ENCODE data around the gene ELFN2. TPM values are rescaled to one million over a fixed set of nuclear protein-coding genes. Genes with fewer than 3 reads are reported as not detected.

Gene ELFN2
- total and polyA plus RNA-seq, 2 donors (not counting 3 experiments of a cell fraction or from before 2014, with no cell fraction given), result 0.41 to 1.3 TPM

DNA sequence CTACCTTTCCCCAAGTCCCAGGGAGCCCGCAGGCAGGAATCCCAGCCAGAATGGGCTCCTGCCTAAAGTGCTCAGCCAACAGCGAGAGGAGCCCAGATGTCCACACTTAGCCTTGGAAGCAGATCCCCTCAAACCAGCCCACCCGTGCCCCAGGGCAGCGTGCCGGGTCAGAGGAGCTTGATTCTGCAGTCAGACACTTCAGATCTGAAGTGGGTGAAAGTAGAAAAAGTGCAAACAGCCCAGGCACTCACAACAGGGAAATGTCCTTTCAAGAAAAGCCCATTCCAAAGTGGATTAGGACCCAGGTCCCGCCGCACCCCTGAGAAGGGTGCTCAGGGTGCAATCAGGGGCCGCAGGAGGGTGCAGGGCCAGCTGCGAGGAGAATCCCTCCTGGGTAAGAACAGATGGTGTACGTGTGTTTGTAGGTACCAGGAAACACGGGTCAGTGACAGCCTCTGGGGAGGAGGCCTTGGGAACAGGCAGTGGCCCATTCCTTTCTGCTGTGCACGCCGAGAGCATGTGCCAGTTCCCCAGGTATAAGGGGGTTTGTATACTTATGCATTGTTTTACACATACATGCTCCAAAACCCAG lies 17.7 kb downstream of the ELFN2 start:
- FAIRE-seq (no peak), DNase-seq (ENCODE audit: low read depth, low spot score) (no peak)
- TF ChIP-seq JUN (IDR thresholded peaks at IDR 0.05; ENCODE audit: borderline replicate concordance, insufficient read depth, insufficient read length, low read depth), result no peak
- TF ChIP-seq POLR2A (IDR thresholded peaks at IDR 0.05; ENCODE audit: low read depth, low read length), result no peak
- TF ChIP-seq GATA2 (IDR thresholded peaks at IDR 0.05; ENCODE audit: insufficient read depth, insufficient read length, low read depth, low read length), result no peak
- TF ChIP-seq CTCF (IDR thresholded peaks at IDR 0.05; ENCODE audit: extremely low read depth in 1 of 2, insufficient read depth in 1 of 2, low read depth in 1 of 2, low read length in 2 of 2), result no peak
- TF ChIP-seq EZH2 (IDR thresholded peaks at IDR 0.05; ENCODE audit: borderline replicate concordance, low read depth, low read length, severe bottlenecking), result no peak
- no peak for TF ChIP-seq FOS (IDR thresholded peaks at IDR 0.05; ENCODE audit: borderline replicate concordance, insufficient read depth, low read length)
- TF ChIP-seq MAX (IDR thresholded peaks at IDR 0.05; ENCODE audit: insufficient read depth, insufficient read length), result no peak
- no peak for TF ChIP-seq MYC (IDR thresholded peaks at IDR 0.05; ENCODE audit: low read depth, low read length)
- TF ChIP-seq POLR2AphosphoS5 (IDR thresholded peaks at IDR 0.05; ENCODE audit: insufficient read depth, low read depth, low read length), result no peak
- Histone ChIP-seq H3K79me2 (ENCODE audit: control insufficient read depth, insufficient read depth, low read length) (no peaks in the 10 kb centered on the region), H3K4me2 (ENCODE audit: insufficient read depth, low read length) (no peak overlapping the region), H2AFZ (ENCODE audit: low read depth, low read length) (no peak overlapping the region), H3K27ac (ENCODE audit: insufficient read depth, low read depth, low read length) (no peak overlapping the region), H3K9me3 (replicated peaks; ENCODE audit: control insufficient read depth, insufficient read depth, low read length) (no peaks in the 10 kb centered on the region), H3K9me1 (replicated peaks; ENCODE audit: control insufficient read depth, extremely low read depth, insufficient read depth, low read length) (no peaks in the 10 kb centered on the region), H3K36me3 (ENCODE audit: control insufficient read depth in 2 of 2, extremely low read depth in 1 of 2, insufficient read depth in 2 of 2, low read length in 2 of 2) (no peaks in the 10 kb centered on the region), H4K20me1 (replicated peaks; ENCODE audit: control insufficient read depth, extremely low read depth, insufficient read depth, low read length) (no peaks in the 10 kb centered on the region), H3K27me3 (ENCODE audit: control insufficient read depth in 2 of 2, insufficient read depth in 2 of 2, low read length in 2 of 2) (no peaks in the 10 kb centered on the region), H3K4me3 (replicated peaks in 1 of 3; ENCODE audit: insufficient read depth in 1 of 3, low read depth in 1 of 3, low read length in 3 of 3) (no peak overlapping the region), H3K9ac (replicated peaks; ENCODE audit: extremely low read depth, insufficient read depth, low read length) (no peak overlapping the region), H3K4me1 (ENCODE audit: control insufficient read depth, extremely low read depth, insufficient read depth, low read length) (peaks cover 2% of the 10 kb centered on the region)
- BruUV-seq (replicated peaks), result no TSS peak
- dilution Hi-C loops (cut with MboI; ENCODE audit: extremely low pct_ligation_motif_present, low sequenced_read_pairs) (no loop called here), intact Hi-C loops (cut with micrococcal nuclease) (no loop called here)
- ChIA-PET CTCF (interaction anchor here (0.6 to 1.7 kb wide), 4 partner anchors 11 to 20 kb away, joined by 3 to 6 read pairs (median 4); no protein-coding TSS in a partner anchor), POLR2A (no interaction called here)

All from endothelial cell of umbilical vein (primary cell).